ENCODE results near the gene TTC6.

DNA sequence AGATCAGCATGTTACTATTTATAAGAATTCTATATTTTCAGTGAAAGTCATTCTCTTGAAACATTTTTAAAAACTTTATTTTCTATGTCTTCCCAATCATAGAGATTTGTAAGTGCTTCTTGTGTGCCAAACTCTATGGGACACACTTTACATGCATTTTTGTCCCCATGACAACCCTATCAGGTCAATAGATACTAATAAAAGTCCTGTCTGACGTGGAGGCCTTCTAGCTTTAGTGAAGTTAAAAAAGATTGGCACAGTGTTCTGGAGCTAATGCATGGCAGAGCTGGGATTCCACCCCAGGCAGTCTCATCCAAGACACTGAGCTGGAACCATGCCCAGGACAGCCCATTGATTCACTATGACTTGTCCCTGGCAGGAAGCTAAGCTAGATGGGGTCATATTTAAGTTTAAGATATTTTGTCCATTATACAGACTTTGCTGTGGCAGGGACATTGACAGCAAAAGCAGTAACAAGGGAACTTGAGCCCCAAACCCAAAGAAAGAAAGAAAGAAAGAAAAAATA, 28.1 kb downstream of the TTC6 start:
- TF ChIP-seq POLR2A (IDR thresholded peaks at IDR 0.05; ENCODE audit: low read length) (no peak), RFX5 (IDR thresholded peaks at IDR 0.05) (no peak), ZFP36 (IDR thresholded peaks at IDR 0.05; ENCODE audit: borderline replicate concordance, partially characterized antibody) (no peak), RCOR1 (IDR thresholded peaks at IDR 0.05; ENCODE audit: low read depth, low read length) (no peak), NPAS2 (CRISPR knock-in tag; IDR thresholded peaks at IDR 0.05; ENCODE audit: borderline replicate concordance) (no peak)
- TF ChIP-seq, protein P1, sequence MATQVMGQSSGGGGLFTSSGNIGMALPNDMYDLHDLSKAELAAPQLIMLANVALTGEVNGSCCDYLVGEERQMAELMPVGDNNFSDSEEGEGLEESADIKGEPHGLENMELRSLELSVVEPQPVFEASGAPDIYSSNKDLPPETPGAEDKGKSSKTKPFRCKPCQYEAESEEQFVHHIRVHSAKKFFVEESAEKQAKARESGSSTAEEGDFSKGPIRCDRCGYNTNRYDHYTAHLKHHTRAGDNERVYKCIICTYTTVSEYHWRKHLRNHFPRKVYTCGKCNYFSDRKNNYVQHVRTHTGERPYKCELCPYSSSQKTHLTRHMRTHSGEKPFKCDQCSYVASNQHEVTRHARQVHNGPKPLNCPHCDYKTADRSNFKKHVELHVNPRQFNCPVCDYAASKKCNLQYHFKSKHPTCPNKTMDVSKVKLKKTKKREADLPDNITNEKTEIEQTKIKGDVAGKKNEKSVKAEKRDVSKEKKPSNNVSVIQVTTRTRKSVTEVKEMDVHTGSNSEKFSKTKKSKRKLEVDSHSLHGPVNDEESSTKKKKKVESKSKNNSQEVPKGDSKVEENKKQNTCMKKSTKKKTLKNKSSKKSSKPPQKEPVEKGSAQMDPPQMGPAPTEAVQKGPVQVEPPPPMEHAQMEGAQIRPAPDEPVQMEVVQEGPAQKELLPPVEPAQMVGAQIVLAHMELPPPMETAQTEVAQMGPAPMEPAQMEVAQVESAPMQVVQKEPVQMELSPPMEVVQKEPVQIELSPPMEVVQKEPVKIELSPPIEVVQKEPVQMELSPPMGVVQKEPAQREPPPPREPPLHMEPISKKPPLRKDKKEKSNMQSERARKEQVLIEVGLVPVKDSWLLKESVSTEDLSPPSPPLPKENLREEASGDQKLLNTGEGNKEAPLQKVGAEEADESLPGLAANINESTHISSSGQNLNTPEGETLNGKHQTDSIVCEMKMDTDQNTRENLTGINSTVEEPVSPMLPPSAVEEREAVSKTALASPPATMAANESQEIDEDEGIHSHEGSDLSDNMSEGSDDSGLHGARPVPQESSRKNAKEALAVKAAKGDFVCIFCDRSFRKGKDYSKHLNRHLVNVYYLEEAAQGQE (IDR thresholded peaks at IDR 0.05) = no peak
- TF ChIP-seq, protein P2, sequence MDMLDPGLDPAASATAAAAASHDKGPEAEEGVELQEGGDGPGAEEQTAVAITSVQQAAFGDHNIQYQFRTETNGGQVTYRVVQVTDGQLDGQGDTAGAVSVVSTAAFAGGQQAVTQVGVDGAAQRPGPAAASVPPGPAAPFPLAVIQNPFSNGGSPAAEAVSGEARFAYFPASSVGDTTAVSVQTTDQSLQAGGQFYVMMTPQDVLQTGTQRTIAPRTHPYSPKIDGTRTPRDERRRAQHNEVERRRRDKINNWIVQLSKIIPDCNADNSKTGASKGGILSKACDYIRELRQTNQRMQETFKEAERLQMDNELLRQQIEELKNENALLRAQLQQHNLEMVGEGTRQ (IDR thresholded peaks at IDR 0.05) = no peak
- TF ChIP-seq, protein P3, sequence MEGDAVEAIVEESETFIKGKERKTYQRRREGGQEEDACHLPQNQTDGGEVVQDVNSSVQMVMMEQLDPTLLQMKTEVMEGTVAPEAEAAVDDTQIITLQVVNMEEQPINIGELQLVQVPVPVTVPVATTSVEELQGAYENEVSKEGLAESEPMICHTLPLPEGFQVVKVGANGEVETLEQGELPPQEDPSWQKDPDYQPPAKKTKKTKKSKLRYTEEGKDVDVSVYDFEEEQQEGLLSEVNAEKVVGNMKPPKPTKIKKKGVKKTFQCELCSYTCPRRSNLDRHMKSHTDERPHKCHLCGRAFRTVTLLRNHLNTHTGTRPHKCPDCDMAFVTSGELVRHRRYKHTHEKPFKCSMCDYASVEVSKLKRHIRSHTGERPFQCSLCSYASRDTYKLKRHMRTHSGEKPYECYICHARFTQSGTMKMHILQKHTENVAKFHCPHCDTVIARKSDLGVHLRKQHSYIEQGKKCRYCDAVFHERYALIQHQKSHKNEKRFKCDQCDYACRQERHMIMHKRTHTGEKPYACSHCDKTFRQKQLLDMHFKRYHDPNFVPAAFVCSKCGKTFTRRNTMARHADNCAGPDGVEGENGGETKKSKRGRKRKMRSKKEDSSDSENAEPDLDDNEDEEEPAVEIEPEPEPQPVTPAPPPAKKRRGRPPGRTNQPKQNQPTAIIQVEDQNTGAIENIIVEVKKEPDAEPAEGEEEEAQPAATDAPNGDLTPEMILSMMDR (IDR thresholded peaks at IDR 0.05) = no peak
